HG03521 (cell line): ENCODE data around the gene DLEC1.
"Not testable (repeated sequence)": the region's sequence is repeated elsewhere in the genome, so short reads cannot be mapped to it uniquely, and the experiment has no call there.

Source experiments
- ATAC-seq: cut with Tn5 transposase; IDR thresholded peaks from one replicate; pipeline ENCODE4 v1.9.1; 2021; ENCODE audit warnings: mild to moderate bottlenecking, moderate library complexity; ENCODE audit not compliant: unreplicated experiment

Gene DLEC1

GRCh38 chr3:38017445-38018295 is 21.3 kb upstream of the DLEC1 start:
- ATAC-seq = no peak

GRCh38 chr3:38018296-38019266 is 20.4 kb upstream of the DLEC1 start:
- ATAC-seq = no peak

DNA sequence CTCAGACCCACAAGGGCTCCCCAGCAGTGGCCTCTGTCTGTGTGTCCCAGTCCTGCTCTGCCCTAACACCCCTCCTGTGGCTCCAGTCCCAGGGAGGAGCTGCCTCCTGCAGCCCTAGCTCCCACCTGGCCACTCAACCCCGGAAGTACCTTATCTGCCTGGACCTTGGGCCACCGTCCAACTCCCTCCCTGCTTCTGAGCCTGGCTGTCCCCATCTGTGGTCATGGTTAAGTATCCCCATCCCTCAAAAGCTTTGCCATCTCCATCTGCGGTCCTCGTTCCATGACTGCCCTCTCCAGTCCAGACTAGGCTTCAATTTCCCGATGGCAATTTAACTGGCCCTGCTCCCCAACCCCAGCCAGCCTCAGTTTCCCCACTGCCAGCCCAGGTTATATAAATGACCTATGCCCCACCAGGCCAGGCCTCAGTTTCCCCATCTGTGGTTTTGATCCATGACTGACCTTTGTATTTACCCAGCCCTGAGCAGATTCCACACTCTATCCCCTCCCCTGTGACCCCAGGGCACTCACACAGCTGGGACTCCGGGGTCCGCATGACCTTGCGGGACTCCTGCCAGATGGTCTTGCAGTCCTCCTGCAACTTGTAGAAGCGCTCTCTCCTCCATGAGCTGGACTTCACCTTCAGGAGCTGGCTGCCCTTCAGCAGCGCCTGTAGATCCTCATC is 19.2 kb upstream of the DLEC1 start:
- ATAC-seq = no peak

- ATAC-seq = no peak
Observed at GRCh38 chr3:38020342-38020726, 18.7 kb upstream of the DLEC1 start.

GRCh38 chr3:38021196-38021595 is 17.8 kb upstream of the DLEC1 start:
- no peak for ATAC-seq

GRCh38 chr3:38022301-38022700 is 16.7 kb upstream of the DLEC1 start:
- no peak for ATAC-seq

DNA sequence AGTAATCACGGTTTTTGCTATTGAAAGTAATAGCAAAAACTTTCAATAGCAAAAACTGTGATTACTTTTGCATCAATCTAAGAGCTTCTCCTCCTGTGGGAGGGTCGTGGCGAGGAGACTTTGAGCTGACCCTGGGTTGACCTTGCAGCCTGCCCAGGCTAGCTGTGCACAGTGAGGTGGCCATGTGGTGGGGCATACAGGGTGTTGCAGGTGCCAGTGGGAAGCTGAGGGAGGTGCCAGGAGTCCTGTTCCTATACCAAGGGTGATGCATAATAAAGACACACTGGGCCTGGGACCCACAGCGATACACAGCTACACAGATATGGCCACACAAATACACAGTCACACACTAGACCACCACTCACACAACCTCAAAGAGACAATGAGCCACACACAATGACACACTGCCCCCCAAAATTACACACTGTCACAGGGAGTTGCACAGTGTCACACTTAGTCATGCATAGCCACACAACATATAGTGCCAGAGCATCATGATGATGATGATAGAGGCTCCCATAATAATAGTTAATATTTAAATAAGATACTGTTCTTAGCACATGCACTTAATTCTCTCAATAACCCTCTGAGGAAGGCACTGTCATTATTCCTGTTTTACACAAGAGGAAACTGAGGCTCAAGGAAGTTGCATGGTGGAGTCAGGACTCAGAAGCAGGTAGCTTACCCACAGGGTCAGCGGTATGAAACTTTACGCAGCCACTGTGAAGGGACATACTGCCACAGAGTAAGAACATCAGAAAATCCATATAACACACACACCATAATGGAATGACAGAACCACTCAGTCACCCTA is 15.9 kb upstream of the DLEC1 start:
- ATAC-seq = no peak

DNA sequence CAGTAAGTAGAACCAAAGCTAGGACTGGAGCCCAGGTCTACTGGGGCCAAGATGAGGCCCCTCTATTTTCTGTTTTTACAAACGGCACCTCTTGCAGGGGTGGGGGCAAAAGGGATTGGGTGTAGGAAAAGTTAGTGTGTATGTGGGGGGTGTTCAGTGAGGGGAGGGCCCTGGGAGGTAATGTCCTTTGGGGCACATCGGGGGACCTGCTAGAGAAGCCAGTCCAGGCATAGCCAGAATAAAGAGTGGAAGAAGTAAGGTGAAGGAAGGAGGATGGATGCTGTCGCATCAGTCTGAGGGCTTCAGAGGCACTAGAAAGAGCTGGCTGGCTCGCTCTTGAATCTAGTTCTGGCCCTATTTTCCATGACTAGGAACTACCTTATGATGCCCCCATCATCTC is 12.2 kb upstream of the DLEC1 start:
- ATAC-seq = no peak

GRCh38 chr3:38027466-38028465 is 11.2 kb upstream of the DLEC1 start:
- no peak for ATAC-seq

GRCh38 chr3:38028621-38029361 is 10.2 kb upstream of the DLEC1 start:
- ATAC-seq = no peak

GRCh38 chr3:38029400-38030125 is 9.4 kb upstream of the DLEC1 start, which contains the start of gene PLCD1:
TSS of gene PLCD1 (minus strand) at chr3:38029642. CDS start at chr3:38029539, 103 bp downstream.
- no peak for ATAC-seq

- ATAC-seq = no peak
Observed at GRCh38 chr3:38030126-38031021, 8.6 kb upstream of the DLEC1 start.

DNA sequence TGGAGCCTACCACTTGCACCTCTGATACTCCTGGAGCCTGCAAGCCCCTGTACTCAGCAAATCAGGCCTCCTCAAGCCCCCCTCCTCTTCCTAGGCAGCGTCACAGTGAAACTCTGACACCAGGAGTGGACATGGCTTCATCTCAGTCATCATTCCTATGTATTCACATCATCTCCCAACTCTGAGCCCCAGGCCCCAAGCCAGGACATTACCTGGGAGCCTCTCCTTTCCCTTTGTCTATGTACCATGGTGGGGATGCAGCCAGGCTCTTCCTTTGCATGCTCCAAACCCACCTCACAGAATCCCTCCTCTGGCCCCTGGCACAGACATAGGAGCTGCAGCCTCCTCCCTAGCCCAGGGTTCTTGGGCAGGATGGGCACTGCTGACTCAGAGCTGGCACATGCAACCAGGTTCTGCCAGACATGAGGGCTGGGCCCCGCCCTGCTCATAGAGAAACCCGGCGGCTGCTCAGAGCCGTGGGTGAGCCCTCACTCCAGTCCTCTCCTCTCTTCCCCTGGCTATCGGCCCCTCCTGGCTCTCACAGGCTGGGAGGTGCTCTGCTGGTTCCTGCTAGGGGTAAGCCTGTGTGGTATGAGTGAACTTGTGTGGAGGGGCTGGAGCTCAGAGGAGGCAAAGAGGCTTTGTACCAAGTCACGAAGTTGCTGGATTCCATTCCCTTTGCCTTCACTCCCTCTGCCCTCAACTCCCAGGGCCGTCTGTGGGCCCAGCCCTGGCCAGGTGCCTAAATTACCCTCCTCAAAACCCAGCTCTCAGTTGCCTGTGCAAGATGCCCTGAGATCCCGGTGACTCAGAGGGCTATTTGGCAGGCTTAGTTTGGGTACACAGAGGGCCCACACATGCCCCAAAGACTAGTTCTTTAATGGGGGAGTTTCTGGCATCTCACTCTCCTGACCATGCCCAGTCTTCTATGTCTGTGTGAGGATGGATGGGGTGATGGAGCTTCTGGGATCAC is 7.7 kb upstream of the DLEC1 start:
- ATAC-seq = no peak

DNA sequence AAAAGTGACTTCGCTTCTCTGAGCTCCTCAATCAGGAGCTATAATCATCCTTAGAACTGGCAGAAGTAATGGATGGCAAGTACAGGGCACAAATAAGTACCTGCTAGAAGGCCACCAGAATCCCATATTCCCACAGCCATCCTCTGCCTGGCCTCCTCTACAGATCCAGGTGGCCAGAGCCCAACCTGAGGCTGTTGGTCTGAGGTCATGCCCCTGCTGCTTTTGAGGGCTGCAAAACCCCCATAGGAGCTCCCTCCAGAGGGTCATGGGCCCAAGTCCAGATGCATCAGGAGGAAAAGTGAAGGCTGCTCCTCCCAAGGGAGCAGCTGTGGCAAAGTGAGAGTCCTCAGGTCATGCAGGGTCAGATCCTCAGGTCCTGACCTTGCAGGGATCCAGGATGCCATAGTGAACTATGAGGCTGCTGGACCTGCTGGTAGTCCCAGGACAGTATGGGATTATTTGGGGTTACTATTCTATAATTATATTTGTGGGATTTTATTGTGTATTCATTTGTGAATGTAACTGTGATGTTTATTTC is 6.6 kb upstream of the DLEC1 start:
- ATAC-seq = no peak

GRCh38 chr3:38033586-38033985 is 5.4 kb upstream of the DLEC1 start:
- not testable (repeated sequence) for ATAC-seq
